Measurements from ENCODE around the gene TUBAL3. TPM values are rescaled to one million over a fixed set of nuclear protein-coding genes. Genes with fewer than 3 reads are reported as not detected.

The TUBAL3 gene
- polyA plus RNA-seq, 1 donor = 0.40 TPM

Other genes starting within 250 kb of the TUBAL3 start
- gene AKR1C8, start 219.7 kb downstream of the TUBAL3 start, polyA plus RNA-seq (ENCODE audit: insufficient read length) = 0.20 TPM
- gene AKR1C4, start 208.0 kb downstream of the TUBAL3 start, polyA plus RNA-seq (ENCODE audit: insufficient read length) = not detected
- 1.0 TPM for gene UCN3, start 39.9 kb downstream of the TUBAL3 start, polyA plus RNA-seq (ENCODE audit: insufficient read length)
- 139 TPM for gene NET1, start 7.7 kb upstream of the TUBAL3 start, polyA plus RNA-seq (ENCODE audit: insufficient read length)
- gene CALML5, start 94.7 kb upstream of the TUBAL3 start, polyA plus RNA-seq (ENCODE audit: insufficient read length) = not detected
- not detected for gene CALML3, start 120.1 kb upstream of the TUBAL3 start, polyA plus RNA-seq (ENCODE audit: insufficient read length)